Measurements from ENCODE around the gene OAS2.

OAS2 gene, protein sequence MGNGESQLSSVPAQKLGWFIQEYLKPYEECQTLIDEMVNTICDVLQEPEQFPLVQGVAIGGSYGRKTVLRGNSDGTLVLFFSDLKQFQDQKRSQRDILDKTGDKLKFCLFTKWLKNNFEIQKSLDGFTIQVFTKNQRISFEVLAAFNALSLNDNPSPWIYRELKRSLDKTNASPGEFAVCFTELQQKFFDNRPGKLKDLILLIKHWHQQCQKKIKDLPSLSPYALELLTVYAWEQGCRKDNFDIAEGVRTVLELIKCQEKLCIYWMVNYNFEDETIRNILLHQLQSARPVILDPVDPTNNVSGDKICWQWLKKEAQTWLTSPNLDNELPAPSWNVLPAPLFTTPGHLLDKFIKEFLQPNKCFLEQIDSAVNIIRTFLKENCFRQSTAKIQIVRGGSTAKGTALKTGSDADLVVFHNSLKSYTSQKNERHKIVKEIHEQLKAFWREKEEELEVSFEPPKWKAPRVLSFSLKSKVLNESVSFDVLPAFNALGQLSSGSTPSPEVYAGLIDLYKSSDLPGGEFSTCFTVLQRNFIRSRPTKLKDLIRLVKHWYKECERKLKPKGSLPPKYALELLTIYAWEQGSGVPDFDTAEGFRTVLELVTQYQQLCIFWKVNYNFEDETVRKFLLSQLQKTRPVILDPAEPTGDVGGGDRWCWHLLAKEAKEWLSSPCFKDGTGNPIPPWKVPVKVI
- total RNA-seq: 92.3 reads per million, percentile 81 among the genes with 10 or more reads in this experiment

DNA sequence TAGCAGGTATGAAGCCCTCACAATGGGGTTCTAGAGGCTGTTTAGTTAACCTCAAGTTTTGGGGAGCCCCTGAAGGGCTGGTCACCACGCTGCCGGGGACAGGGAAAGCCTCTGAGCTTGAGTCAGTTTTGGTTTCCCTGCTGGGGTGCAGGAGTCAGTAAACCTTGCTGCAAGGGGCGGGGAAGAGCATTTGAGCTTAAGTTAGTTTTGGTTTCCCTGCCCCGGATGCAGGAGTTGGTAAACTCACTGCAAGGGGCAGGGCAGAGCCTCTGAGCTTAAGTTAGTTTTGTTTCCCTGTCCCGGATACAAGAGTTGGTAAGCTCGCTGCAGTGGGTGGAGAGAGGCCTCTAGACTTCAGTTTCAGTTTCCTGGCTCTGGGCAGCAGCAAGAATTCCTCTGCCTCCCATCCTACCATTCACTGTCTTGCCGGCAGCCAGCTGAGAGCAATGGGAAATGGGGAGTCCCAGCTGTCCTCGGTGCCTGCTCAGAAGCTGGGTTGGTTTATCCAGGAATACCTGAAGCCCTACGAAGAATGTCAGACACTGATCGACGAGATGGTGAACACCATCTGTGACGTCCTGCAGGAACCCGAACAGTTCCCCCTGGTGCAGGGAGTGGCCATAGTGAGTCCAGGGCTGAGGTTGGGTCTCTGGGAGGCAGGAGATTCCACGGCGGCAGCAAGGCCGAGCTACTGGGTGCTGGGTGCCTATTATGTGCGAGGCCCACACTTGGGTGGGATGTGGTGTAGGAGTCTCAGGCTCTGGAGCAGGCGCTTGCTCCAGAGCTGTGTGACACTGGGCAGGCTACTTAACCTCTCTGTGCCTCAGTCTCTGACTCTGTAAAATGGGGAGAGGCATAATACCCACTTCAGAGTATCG is at the start of gene OAS2:
Gene OAS2, plus strand, starts transcription at position 357 of the 878 bp plus-strand sequence. Its CDS starts 90 bp downstream, at position 447.
- DNase-seq: peak; percentile 65

DNA sequence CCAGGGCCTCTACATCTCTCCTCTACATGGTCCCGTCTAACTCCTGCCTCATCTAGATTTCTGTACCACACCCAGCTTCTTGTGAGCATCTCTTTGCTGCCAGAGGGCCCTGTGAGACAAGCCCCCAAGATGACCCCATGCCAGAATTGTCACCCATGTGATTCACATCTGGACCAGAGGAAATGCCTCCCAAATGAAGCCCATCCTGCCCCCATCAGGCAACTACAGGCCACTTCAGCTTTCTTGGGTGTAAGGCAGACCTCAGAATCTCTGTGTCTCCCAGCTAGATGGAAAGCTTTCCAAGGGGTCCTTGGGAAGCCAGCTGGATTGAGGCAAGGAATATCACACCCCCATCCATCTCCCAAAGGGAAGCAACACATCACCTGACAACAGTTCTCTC is 49.3 kb upstream of the OAS2 start:
- no peak for DNase-seq

DNA sequence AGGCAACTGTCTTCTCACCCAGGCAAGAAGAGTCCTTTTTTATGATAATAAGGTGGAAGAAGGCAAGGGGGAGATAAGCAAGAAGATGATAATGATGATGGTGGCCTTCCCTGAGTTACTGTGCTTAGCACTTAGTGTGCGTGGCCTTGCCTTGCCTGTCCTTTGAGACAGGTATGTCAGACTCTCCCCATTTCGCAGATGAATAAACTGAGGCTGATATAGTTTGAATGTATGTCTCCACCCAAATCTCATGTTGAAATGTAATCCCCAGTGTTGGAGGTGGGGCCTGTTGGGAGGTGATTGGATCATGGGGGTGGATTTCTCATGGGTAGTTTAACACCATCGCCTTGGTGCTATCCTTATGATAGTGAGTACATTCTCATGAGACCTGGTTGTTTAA is 48.6 kb upstream of the OAS2 start:
- DNase-seq: no peak

DNA sequence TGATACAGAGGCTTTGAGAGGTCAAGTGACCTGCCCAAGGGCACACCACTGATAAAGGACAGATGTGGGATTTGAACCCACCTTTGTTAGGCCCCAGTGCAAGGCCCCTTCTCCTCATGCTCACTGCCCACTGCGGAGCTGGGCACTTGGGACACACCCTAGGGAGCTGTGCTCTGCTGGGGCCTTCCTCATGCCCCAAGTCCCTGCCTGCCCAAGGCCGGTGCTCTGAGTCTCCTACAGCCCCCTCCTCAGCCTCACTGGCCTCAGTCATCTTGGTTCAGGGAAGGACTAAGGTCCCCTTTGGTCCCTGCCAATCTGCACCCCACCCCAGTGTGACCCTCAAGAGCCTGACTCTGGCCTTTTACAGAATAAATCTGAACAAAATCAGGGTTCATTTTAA is 48.0 kb upstream of the OAS2 start:
- DNase-seq: no peak

DNA sequence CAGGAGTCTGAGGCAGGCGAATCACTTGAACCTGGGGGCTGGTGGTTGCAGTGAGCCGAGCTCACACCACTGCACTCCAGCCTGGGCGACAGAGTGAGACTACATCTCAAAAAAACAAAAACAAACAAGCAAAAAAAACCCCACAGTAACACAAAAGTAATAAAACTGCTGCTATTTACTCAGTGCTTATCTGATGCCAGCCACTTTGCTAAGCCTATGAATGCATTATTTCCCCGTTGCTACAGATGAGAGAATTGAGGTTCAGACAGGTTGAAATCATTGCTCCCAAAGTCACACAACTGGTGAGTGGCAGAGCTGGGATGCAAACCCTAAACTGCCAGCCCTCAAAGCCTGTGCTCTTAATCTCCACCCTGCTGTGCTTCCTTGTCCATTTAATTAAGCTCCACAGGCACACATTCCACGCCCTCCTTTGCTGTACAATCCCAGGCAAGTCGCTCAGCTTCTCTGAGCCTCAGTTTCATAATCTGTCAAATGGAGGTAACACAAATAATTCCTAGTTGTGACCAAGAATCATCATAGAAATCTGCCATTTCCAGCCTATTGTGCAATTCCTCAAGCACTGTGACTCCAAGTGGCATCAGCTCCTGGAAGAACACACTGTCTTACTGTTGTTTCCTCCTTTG is 45.7 kb upstream of the OAS2 start:
- no peak for DNase-seq

DNA sequence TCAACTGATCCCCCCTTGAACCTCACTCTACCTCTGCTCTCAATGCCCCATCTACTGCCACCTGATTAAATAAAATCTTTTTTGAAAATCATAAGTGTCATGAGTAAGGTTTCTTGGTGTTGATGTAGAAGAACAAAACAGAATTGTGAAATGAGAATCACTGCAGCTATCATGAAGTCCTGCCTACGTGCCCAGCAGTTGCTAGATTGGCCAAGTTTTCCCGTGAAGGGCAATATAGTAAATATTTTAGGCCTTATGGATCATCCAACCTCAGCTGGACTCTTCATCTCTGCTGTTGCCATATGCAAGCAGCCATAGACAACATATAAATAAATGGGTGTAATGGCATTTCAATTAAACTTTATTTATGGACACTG is 45.2 kb upstream of the OAS2 start:
- no peak for DNase-seq

DNA sequence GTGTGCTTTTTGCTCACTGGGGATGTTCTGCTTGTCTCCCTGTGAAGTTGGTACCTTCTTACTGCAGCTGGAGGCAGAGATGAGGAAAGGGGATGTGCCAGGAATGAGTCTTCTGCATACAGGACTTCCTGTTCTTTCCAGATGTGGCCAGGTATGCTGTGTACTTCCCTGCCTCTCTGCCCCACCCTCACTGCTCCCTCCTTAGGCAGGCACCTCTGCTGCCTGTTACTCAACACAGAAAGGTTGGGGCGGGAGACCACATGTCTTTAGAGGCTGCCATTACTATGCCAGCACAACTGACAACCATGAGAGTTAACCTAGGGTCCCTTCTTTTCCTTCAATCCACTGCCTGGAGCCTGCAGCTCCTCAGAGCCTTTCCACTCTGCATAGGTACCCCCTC is 42.1 kb upstream of the OAS2 start:
- DNase-seq: no peak

DNA sequence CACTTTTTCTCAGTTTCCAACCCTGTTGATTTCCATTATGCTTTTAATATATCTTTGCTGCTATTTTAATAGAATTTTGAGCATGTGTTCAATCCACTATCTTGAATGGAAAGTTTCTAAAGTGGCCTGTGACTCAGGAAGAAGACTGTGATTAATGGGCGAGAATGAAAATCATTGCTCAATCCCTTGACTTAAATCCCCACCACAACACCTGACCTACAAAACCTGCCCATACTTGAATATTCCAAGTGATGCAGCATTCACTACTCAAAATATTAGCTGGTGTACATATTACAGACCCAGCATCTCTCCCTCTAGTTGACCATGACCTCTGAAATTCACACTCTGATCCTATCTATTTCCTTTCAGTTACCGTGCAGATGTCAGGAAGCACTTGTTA is 41.4 kb upstream of the OAS2 start:
- DNase-seq: no peak

DNA sequence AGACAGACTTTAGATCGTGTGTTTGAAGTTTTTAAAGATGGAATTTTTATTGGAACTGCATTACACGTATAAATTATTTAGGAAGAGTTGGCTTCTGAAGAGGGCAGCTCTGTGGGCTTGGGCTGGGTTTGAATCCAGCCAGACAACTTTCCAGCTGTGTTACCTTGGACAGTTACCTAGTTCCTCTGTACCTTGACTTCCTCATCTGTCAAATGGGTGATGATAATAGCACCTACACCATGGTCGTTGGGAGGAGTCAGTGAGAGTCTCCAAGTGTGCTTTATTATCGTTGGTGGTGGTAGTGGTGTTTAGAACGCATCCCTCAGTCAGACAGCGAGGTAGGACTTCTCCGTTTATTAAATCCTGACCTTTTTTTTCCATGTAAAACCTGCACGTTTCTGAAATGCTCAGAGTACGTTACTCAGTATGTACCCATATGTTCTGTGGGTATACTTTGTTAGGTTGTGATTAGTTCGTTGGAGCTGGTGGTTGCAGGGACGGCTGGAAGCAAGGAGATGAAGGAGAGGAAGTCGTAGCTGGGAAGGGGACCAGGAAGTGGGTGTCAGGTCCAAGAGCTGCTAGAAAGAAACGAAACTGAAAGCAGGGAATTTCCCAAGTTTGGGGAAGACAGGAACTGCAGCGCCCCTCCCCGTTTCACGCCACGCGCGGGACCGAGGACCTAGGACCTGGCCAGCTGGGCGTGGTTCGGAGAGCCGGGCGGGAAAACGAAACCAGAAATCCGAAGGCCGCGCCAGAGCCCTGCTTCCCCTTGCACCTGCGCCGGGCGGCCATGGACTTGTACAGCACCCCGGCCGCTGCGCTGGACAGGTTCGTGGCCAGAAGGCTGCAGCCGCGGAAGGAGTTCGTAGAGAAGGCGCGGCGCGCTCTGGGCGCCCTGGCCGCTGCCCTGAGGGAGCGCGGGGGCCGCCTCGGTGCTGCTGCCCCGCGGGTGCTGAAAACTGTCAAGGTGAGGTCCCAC is 40.3 kb upstream of the OAS2 start, which contains the start of gene OAS3:
Gene OAS3, plus strand, starts transcription at position 734 of the 979 bp plus-strand sequence. Its CDS starts 57 bp downstream, at position 791.
- peak; percentile 51 for DNase-seq

DNA sequence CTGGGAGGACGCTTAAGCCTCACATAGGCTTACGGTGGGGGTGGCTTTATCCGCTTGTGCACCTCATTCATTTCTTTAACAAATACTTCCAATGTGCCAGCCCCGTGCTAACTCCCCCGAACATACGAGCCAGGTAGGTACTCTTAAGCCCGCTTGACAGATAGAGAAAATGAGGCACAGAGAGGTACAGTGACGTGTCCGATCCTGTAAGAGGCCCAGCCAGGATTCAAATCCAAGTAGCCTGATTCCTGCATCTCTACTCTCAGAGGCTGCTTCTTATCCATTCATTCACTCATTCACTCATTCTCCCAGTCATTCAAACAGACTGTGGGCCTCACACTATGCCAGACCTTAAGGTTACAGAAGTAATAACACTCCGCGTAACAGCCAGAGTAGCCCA is 39.6 kb upstream of the OAS2 start:
- no peak for DNase-seq

DNA sequence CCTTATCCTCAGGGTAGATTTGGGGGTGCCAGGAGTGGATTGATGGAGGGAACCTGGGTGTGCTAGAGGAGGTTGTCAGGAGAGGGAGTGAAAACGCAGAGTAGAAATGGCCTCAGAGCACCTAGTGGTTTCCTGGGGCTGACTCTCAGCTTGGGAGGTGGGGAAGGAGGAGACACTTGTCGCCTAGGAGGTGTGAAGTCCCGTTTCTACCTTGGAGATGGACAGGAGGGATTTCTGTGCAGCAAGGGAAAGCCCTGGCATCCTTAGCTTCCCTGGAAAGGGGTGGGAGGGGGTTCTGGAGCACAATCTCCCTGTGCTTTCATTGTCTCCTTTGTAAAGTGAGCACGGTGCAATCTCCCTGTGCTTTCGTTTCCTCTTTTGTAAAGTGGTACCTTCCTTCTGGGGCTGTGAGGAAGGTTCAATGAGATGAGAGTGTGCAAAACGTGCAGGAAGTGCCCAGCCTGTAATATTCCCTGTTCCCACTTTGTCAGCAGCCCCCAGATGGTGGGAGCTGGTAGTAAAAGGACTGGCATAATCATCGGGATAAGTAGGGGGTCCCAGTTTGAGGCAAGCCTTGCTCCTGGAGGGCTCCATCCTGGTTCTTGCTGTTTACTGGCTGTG is 38.4 kb upstream of the OAS2 start:
- no peak for DNase-seq

DNA sequence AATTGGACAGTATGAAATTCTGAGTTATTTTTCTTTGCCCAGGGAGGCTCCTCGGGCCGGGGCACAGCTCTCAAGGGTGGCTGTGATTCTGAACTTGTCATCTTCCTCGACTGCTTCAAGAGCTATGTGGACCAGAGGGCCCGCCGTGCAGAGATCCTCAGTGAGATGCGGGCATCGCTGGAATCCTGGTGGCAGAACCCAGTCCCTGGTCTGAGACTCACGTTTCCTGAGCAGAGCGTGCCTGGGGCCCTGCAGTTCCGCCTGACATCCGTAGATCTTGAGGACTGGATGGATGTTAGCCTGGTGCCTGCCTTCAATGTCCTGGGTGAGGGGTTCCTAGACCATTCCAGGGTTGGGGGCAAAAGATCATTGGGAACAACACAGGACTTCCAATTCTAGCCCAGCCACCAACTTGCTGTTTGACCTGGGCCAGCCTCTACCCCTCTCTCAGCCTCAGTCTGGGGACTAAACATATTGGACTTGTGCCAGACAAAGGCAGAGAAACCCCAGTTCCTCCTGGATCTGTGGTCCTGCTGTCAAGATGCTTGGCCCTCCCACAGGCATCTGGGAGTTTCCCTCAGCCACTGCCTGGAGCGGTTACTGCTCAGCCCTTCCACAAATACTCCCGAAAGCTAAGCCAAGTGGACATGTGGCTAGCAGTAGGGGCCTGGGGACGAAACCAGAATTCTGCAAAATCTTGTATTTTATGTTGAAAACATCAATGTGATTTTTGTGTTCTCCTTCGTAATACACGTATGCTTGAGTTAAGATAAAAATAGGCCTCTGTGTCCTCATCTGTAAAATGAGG is 36.6 kb upstream of the OAS2 start:
- no peak for DNase-seq

DNA sequence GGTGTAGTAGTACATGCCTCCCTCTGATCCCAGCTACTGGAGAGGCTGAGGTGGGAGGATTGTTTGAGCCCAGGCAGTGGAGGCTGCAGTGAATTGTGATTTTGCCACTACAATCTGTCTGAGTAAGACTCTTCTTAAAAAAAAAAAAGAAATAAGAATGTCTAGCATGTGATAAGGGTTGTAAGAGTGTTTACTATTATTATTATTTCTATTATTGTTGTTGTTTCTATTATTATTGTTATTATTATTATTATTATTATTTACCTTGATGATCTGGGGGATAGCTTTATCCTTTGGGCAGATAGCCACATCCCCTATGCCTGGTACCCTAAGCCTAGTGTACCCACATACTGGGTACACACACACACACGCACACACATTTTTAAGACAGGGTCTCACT is 35.7 kb upstream of the OAS2 start:
- DNase-seq: no peak

DNA sequence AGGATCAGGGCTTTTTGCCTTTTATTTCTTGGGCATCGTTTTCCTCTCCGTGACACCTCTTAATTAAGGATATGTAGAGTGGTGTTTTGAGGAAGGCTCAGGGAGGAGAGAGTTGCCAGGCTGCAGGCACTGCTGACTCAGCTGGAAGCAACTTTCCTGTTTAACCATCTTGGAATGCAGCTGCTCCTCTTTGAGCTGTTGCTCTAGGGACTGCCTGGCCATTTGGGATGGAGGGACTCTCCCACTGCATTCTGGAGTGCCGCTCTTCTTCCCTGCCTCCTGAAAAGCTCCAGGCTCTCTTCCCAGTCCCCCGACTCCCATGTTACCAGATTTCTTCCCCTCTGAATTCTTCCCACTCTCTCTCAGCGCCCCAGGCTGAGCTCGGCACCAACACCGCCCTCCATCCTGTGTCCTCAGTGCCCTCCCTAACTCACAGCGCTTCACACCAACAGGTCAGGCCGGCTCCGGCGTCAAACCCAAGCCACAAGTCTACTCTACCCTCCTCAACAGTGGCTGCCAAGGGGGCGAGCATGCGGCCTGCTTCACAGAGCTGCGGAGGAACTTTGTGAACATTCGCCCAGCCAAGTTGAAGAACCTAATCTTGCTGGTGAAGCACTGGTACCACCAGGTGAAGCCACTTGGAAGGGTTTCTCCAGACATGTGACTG is 34.2 kb upstream of the OAS2 start:
- no peak for DNase-seq

DNA sequence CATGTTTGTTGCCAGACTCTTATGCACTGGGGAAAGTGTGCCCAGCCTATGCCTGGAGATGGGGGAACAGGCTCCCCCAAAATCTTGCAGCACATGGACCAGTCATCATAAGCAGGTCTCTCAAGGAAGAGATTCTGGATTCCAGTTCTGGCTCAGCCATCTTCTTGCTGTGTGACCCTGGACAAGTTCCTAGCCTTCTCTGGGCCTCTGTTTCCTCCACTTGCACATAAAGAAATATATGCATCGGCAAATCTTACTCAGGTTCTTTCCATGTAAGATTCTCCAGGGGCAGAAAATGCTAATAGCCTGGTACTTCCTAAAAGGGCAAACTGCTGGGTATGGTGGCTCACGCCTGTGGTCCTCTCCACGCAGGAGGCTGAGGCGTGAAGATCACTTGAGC is 32.8 kb upstream of the OAS2 start:
- no peak for DNase-seq

DNA sequence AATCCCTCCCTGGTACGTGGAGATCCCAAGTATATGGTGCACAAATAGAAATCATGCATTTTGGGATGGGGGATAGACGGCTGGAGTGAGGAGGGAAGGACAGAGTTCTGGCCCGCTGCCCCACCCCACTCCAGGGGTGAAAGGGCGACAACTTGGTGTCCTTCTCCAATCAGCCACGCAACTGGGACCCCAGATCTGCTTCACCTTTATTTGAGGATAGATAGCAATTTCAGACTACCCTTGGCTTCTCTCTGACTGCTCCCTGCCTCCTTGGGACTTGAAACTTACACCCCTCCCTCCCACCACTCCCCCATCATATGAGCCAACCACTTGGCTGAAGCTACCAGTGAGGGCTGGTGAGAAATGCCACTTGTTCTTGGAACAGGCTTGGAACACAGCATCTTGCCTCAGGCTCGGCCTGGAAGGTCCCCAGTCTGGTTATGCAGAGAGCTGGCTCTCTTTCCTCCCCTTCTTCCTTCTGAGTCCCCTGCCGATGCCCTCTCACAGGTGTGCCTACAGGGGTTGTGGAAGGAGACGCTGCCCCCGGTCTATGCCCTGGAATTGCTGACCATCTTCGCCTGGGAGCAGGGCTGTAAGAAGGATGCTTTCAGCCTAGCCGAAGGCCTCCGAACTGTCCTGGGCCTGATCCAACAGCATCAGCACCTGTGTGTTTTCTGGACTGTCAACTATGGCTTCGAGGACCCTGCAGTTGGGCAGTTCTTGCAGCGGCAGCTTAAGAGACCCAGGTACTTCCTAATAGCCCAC is 31.9 kb upstream of the OAS2 start:
- DNase-seq: no peak

DNA sequence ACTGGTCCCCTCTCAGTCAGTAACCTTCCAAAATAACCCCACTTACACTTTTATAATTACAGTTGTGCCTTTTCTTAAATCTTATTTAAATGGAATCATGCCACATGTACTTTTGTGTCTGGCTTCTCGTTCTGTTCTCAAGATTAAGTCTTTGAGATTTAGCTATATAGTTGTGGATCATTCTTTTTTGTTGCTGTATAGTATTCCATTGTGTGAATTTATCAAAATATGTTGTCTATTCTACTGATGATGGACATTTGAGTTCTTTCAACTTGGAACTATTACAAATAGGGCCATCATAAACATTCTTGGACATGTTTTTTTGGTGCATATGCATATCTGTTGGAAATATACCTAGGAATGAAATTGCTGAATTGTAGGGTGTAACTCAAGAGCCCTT is 31.0 kb upstream of the OAS2 start:
- no peak for DNase-seq

DNA sequence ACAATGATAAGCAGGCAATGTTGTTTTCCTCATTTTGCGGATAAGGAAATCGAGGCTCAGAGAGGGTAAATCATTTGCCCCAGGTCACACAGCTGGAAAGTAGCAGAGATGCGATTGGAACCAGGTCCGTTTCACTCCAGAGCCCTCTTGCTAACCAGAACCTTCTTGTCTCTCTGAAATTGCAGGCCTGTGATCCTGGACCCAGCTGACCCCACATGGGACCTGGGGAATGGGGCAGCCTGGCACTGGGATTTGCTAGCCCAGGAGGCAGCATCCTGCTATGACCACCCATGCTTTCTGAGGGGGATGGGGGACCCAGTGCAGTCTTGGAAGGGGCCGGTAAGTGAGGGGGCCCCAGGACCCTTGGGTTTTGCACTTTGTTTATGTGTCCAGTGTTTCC is 30.6 kb upstream of the OAS2 start:
- no peak for DNase-seq

DNA sequence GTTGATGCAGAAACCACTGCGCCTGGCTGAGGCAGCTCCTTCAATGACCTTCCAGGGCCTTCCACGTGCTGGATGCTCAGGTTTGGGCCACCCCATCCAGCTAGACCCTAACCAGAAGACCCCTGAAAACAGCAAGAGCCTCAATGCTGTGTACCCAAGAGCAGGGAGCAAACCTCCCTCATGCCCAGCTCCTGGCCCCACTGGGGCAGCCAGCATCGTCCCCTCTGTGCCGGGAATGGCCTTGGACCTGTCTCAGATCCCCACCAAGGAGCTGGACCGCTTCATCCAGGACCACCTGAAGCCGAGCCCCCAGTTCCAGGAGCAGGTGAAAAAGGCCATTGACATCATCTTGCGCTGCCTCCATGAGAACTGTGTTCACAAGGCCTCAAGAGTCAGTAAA is 29.5 kb upstream of the OAS2 start:
- no peak for DNase-seq

Measured in effector CD4-positive, alpha-beta T cell (primary cell).